ENCODE measurements around the gene SVOP. TPM values are rescaled to one million over a fixed set of nuclear protein-coding genes. Genes with fewer than 3 reads are reported as not detected.

Gene SVOP
- polyA plus RNA-seq, 1 donor, result 0.31 TPM

DNA sequence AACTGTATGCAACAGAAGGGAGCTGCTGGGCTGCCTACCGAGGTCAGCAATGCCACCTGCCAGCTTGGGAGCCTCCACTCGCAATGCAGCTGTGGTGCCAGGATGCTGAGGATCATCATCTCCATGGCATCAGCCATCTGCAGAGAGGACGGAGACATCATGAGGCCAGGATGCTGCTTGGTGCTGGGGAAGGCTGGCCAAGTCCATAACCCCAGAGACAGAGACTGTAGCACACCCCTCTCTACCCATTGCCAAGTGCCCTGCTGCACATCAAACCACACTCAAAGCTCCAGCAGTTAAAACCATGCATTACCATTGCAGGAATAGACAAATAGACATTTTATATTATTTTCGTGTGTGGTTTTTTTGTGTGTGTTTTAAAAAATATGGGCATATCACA is 43.5 kb downstream of the SVOP start:
- no peak for DNase-seq

- no peak for DNase-seq
Measured at GRCh38 chr12:108975024-108975593, 45.8 kb downstream of the SVOP start.

- no peak for DNase-seq
Measured at GRCh38 chr12:108973629-108974152, 47.2 kb downstream of the SVOP start.

DNA sequence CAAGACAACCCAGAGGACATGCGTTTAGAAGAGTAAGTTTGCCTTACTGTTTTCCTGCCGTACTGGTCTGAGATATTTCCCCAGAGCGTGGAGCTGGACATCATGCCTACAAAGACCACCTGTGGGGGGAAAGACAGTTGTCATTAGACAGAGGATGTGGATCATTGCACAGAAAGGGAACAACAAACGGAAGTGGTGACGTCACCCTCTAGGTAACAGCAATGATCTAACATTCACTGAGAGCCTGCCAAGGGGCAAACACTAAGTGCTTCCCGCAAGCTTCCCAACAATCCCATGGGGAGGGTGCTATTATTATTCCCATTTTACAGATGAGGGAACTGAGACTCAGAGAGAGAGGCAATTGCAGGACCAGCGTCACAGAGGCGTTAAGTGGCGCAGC is 48.5 kb downstream of the SVOP start:
- DNase-seq, result no peak

DNA sequence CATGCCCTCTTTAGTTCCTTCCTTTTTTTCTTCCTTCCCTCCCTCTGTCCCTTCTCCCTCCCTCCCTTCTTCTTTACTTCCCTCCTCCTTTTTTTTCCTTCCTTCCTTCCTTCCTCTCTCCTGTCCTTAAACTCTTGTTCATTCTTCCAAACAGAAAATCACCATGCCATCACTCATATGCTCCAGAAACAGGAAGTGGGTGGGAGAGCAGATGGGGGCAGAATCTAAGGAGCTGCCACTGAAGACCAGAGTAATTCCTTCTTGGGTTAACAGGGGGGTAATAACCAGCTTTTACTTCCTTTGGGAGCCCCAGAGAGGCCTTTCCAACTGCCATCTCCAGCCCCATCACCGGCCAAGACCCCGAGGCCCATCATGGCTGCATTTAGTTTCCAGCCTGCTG is 51.2 kb downstream of the SVOP start:
- DNase-seq, result no peak

DNA sequence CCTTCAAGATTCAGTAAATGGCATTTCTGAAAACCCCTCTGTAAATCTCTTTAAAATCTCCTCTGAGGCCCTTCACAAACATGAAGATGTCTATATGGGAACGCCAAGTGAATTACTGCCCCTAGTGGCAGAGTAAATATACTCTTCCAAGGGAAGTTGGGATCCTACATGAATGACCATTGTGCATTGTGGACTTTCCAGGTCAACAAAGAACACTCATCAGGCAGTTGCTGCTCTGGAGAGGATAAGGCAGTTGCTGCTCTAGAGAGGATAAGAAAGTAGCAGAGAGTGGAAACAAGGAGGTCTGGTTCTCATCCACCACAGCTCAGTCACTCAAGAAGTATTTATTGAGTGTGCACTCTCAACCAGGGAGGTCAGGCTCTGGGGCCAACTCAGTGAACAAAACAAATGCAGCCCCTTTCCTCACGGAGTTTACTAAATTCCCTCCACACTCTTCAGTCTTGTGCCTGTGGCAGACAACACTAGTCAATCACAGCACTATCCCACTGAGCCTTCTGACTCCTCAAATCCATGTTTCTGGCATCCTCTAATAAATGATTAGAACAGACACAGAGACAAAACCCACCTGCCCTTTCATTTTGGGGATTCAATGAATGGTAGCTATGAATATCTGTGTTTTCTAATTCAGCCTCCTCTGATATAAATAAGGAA is 52.9 kb downstream of the SVOP start:
- no peak for DNase-seq

DNA sequence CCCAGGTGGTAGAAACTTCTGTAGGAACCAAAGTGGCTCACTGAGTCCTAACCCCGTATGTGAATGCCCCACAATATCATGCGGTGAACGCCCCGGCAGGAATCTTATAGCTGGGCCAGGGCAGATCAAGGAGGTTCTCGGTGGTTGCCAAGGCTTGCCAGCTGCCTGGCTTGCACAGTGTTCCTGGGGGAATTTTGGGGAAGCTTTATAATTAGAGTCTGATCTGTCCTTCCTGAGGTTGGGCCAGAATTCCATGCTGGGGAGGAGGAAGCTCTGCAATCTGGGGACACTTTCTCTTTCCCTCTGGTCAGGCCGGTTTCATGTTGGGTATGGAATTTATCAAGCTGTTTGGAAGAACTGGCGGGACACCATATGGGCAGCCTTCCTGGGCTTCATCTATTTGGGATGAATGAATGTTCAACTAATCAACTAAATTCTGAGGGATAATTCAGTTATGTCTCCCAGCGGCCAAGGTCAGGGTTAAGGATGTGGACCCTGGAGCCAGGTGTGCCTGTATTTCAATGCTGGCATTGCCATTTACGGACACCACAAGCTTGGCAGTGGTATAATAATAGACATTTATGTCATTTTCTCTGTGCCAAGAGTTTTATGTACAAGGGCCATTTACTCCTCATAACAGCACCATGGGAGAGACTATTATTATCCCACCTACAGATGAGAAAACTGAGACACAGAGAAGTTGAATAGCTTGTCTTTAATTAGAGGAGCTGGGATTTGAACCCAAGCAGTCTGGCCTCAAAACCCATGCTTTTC is 54.3 kb downstream of the SVOP start:
- peak; percentile 13 for DNase-seq

DNA sequence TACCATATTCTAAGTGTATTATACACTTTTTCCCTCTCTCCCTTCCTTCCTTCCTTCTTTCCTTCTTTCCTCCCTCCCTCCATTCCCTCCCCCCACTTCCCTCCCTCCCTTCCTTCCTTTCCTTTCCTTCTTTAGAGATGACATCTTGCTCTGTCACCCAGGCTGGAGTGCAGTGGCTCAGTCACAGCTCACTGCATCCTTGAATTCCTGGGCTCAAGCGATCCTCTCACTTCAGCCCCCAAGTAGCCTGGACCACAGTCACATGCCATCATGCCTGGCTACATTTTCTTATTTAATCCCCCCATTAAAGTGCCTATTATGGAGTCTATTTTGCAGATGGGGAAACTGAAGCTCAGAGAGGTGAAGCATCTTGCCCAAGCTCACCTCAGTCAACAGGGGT is 55.0 kb downstream of the SVOP start:
- DNase-seq, result no peak

- no peak for DNase-seq
Measured at GRCh38 chr12:108964371-108965352, 56.2 kb downstream of the SVOP start.

GRCh38 chr12:108962256-108962655 is 58.6 kb downstream of the SVOP start:
- no peak for DNase-seq

GRCh38 chr12:108959748-108960655 is 60.9 kb downstream of the SVOP start:
- no peak for DNase-seq

- DNase-seq, result no peak
Measured at GRCh38 chr12:108955225-108955835, 65.5 kb downstream of the SVOP start.

DNA sequence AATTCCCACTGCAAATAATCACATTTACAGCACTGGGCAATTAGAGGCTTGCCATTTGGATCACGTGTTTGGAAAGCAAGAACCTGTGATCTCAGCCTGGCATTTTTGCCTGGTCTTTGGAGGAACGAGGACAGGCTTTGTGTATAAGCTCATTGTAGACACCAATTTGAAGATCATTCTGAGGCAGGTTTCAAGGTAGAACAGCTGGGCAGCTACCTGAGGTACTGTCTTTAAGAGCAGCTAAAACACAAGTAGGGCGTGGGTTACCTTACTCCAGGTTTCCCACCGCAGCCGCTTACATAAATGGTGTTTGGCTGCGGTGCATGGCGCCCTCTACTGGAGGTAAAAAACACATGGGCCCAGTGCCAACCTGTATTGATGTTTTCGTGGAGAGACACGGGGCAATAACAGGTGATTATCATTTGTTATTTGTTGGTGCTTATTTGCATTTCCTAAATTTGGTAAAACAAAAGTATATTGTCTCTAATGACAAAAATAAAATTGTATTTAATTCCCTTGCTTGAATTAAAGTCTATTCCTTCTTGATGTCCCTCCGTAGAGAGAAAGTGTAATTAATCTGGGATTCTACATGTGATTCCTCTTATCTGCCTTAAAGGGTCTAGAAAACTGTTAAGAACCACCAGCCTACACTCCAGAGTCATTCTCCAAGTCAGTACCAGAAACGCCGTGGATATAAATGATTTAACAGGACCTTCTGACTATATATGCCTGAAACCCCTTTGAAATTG is 69.7 kb downstream of the SVOP start:
- peak; percentile 65 for DNase-seq

DNA sequence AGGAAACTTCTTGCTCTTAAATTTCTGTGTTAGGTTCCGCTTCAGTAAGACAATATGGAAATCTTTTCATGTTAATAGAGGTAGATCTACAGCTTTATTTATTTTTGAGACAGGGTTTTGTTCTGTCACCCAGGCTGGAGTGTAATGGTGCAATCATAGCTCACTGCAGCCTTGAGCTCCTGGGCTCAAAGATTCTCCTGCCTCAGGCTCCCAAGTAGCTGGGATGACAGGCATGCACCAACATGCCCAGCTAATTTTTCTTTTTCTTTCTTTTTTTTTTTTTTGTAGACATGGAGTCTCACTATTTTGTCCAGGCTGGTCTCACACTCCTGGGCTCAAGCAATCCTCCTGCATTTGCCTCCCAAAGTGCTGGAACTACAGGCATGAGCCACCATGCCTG is 70.9 kb downstream of the SVOP start:
- no peak for DNase-seq

- no peak for DNase-seq
Measured at GRCh38 chr12:108948367-108948766, 72.5 kb downstream of the SVOP start.

DNA sequence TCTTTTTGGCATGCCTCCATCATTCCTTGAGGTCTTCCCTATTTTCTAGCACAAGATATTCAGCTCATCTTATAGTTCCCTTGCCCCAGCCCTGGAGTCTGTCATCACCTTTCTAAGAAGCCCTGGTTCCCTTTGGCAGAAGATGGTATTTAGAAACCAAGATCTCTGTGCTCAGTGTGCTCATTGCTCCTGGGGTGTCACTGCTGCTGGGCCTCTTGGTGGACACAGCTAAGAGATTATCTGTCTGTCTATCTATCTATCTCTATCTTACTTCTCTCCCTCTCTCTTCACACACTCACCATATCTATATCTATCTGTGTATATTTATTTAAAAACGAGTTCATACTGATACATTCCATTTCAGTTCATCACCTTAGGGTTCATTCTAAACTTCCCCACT is 73.8 kb downstream of the SVOP start:
- DNase-seq, result no peak

GRCh38 chr12:108940138-108940537 is 80.7 kb downstream of the SVOP start:
- no peak for DNase-seq

- DNase-seq, result no peak
Measured at GRCh38 chr12:108939594-108939993, 81.3 kb downstream of the SVOP start.

GRCh38 chr12:108938247-108938924 is 82.5 kb downstream of the SVOP start:
- DNase-seq, result no peak

Data from hindlimb muscle (tissue), 1 donor.